GM18519 (cell line): Measurements from ENCODE around the gene RPS27L.
"Not testable (repeated sequence)": the region's sequence is repeated elsewhere in the genome, so short reads cannot be mapped to it uniquely, and the experiment has no call there.

Experiments used
- ATAC-seq: cut with Tn5 transposase; IDR thresholded peaks from one replicate; pipeline ENCODE4 v1.9.1; 2021; ENCODE audit warnings: mild to moderate bottlenecking, moderate library complexity; ENCODE audit not compliant: unreplicated experiment, low FRiP score

Gene RPS27L

DNA sequence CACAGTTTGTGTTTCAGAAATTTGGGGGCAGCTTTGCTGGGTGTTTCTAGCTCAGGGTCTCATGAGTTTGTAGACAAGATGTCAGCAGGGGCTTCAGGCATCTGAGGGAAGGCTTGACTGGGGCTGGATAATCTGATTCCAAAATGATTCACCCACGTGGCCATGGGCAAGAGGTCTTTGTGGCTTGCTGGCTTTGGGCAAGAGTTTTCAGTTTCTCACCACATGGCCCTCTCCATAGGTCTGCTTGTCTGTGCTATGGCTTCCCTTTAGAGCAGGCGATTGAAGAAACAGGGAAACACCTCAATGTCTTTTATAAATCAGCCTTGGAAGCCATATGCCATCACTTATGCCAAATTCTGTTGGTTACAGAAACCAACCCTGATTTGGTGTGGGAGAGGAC, 11.9 kb downstream of the RPS27L start:
- no peak for ATAC-seq

DNA sequence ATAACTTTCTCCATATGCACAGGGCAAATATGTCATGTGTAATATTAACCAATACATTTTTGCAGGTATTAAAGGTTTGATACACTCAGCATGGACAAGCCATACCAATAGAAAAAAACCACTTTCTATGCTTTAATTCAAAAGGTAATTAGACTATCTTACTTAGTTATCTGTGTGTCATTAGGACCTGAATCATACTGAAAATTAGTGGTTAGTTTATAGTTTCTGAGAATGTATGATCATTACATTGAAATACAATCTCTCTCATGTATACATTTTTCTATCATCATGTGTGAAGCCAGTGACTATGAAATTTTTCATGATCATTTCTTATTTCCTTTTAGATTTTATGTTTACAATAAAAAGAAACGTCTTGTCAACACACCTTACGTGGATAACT, 16.3 kb downstream of the RPS27L start:
- no peak for ATAC-seq

DNA sequence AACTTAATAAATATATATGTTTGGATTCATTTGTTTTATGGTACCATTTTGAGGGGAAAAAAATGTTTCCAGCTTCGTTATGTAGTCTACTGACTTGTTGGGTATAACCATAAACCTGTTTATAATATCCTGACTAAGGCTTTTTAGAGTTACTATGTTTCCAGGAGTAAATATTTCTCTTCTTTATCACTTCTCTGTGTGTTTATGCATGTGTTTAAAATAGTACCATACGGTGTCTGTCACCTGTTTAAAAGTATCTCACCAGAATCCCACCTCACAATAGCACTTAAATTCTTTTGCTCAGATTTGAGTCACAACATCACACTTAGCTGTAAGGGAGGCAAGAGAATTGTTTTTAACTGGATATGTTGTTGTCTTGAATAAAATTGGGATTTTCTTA, 20.5 kb downstream of the RPS27L start:
- ATAC-seq = no peak

DNA sequence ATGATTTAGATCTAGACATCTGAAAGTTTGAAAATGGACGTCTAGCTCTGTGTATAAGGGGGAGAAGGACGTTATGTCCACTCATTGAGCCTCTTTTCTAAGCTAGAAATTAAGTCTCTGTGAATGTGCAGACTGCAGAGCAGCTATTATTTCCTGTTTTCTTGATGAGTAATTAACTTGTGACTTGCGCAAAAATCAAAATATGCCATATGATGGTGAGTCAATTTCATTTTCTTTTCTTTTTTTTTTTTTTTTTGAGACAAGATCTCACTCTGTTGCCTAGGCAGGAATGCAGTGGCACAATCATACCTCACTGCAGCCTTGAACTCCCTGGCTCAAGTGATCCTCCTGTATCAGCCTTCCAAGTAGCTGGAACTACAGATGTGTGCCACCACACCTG, 21.5 kb downstream of the RPS27L start:
- ATAC-seq = no peak

DNA sequence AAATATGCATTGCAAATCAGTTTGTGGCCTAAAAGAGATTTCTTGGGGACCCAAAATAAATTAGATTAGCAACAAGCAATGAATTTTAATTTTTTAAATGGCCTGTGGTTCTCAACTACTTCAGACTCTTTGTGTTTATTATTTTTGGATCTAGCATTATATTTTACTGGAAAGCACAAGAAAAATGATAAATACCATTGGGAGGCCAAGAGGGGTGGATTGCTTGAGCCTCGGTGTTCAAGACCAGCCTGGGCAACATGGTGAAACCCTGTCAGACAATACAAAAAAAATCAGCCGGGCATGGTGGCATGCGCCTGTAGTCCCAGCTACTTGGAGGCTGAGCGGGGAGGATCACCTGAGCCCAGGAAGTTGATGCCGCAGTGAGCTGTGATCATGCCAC, 22.0 kb downstream of the RPS27L start:
- no peak for ATAC-seq

DNA sequence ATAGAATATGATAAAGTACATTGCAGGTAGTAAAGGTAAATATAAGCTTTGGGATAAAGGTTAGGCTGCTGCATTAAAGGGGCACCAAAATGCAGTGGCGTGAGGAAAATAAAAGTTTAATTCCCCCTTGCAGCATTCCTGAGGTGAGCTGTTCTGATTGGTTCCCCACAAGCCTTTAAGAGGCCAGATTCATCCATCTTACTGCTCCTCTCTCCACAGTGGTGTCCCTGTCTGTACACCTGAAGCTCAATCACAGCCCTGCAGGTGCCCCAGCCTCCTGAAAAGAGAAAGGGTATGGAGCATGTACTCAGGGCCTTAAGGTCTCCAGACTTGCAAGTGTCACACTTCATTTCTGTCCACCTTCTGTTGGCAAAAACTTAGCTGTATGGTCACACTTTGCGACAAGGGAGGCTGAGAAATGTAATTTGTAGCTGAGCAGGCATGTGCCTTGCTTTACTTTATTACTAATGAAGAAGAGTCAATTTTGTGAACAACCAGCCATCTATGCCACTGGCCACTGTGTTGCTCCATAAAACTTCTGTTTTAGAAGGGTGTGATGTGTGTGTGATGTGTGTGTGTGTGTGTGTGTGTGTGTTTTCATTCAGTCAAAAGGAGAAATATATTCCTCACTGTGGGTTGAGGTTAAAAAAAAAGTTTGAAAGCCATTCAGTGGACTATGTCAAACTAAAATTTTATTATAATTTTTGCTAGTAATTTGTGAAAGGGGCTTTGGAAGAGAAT, 22.9 kb downstream of the RPS27L start:
- no peak for ATAC-seq

DNA sequence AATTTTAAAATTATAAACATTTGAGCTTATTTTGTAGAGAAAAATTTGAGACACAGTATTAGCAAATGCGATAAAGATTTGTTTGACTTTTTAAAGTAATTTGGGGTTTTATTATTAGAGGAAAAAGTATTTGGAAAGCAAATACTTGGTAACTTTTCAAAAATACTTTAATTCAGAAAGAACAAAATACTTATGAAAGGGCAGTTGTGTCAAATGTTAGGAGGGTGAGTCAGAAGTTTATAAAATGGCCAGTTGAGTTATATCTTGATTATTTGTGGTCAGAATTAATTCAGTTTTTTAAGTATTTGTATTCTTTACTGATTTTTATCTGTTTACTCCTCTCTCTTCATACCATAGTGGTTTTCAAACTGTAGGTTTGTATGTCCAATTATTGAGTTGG, 23.5 kb downstream of the RPS27L start:
- ATAC-seq = no peak

DNA sequence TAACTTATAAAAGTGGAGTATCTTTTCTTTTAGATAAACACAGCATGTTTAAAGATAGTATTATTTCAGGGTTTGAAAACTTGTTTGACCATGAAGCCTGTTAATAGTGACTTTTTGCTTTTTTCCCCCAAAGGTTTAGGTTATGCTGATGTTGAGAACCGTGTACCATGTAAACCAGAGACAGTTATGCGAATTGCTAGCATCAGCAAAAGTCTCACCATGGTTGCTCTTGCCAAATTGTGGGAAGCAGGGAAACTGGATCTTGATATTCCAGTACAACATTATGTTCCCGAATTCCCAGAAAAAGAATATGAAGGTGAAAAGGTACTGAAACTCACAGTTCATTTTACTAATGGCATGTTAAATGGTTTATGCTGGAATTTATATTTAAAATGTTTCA, 30.6 kb downstream of the RPS27L start:
- ATAC-seq = no peak

DNA sequence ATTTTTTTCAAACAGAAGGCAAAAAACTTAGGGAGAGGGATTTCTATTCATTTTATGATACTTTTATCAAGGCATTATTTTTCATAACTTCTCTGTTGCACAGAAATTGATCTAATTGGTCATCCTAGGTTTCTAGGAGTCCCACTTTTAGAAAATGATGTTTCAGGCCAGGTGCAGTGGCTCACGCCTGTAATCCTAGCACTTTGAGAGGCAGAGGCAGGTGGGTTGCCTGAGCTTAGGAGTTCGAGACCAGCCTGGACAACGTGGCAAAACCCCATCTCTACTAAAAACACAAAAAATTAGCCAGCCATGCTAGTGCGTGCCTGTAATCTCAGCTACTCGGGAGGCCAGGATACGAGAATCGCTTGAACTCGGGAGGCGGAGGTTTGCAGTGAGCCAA, 32.8 kb downstream of the RPS27L start:
- ATAC-seq = no peak

DNA sequence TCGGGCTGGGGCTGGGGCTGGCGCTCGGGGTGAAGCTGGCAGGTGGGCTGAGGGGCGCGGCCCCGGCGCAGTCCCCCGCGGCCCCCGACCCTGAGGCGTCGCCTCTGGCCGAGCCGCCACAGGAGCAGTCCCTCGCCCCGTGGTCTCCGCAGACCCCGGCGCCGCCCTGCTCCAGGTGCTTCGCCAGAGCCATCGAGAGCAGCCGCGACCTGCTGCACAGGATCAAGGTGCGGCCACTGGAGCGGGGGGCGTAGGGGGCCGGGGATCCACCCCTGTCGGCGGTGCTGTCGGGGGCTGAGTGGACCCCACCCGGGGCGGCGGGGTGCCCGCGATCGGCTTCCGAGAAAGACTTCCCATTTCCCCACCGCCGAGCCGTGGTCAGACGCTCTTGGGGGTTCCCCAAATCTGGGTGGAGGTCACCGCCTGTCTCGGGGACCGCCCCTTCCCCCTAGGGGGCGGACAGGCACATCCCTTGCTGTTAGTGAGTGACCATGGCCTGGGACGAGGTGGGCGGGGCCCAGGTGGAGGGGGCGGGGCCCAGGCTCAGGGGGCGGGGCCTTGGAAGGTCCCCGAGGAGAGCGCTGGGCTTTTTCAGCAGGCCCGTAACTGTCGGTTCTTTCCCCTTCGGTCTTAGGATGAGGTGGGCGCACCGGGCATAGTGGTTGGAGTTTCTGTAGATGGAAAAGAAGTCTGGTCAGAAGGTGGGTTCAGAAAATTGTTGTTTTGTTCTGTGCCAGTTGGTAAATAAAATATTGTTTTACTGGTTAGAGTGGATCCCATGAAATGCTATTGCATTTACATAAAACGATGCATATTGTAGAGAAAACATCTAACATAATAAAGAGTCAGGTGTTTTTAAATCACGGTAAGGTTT, 35.0 kb downstream of the RPS27L start:
- peak; percentile 58 for ATAC-seq

DNA sequence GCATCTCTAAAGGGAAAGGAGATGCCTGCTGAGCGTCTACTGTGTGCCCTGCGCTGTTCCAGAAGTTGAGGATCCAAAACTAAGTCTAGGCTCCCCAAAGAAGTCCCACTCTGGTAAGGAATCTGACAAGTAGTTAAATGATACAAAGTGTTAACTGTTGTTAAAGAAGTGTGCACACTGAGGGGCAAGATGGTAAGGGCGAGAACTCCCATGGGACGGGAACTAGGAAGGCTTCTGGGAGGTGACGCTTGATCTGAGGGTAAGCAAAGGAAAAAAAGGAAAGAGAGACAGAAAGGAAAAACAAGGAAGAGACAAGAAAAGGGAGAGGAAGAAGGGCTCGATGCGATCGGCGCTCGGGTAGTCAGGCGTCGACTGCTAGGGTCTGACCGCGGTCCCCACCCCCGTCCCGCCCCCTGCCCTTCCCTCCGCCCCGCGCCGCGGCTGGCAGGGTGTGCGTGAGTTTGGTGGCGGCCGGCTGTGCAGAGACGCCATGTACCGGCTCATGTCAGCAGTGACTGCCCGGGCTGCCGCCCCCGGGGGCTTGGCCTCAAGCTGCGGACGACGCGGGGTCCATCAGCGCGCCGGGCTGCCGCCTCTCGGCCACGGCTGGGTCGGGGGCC, 35.8 kb downstream of the RPS27L start, which contains the start of gene LACTB:
Gene LACTB, plus strand, starts transcription at position 480 of the 620 bp plus-strand sequence. Its CDS starts 11 bp downstream, at position 491.
- peak; percentile 58 for ATAC-seq

DNA sequence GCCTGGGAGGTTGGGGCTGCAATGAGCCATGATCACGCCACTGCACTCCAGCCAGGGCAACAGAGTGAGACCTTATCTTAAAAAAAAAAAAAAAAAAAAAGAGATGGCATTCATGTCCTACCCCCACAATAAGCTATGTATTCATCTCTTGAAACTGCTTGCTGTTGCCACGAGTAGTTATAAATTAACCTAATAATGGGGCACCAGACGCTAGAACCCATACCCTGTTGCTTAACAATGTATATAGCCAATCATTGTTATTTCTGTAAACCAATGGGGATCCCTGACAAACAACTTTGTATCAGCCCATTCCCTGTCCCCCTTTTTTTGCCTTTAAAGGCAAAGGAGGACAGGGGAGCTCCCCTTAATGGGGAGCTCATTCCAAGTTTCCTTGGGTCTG, 38.4 kb downstream of the RPS27L start:
- ATAC-seq = no peak

DNA sequence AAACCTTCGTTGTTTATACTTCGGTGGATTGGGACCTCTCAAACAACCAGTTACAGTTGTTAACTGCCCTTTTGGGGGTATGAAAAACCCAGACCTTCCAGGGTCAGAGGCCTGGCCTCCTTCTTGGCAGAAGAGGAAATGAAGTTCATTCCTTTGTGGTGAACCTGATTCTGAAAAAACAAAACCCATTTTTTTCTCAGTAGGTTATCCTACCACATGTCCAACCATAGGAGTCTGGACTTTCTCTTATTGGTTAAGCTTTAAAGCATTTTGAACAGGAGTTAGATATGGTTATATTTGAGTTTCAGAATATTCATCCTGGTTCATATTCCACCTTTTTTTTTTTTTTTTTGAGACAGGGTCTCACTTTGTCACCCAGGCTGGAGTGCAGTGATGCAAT, 42.8 kb downstream of the RPS27L start:
- ATAC-seq = no peak

DNA sequence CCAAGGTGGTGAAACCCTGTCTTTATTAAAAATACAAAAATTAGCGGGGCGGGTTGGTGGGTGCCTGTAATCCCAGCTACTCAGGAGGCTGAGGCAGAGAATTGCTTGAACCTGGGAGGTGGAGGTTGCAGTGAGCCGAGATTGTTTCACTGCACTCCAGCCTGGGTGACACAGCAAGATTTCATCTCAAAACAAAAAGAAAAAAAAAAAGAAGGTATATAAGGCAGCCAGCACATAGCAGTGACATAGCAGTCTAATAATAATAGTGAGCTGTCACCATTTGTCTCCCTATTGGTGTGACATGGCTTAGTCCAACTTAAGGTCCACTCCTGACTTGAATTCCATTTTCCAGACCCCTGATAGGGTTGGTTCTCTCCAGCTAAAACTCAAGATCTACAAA, 44.4 kb downstream of the RPS27L start:
- no peak for ATAC-seq

DNA sequence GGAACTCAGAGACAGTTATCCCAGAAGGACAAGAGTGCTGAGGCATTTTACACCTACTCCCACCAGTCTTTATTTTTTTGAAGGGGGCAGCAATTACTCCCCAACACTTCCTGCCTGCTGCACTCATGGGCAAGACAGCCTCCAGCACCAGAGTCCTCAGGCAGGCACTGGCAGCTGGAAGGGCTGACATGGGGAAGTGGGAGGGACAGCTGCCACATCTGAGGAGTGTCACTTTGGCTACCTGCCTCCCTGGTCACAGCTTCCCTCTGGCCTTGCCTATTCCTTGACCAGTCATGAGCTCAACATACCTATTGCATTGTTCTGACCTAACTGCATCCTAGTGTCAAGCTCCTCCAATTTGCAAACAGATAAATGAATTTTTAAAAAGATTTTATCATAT, 45.8 kb downstream of the RPS27L start:
- no peak for ATAC-seq

DNA sequence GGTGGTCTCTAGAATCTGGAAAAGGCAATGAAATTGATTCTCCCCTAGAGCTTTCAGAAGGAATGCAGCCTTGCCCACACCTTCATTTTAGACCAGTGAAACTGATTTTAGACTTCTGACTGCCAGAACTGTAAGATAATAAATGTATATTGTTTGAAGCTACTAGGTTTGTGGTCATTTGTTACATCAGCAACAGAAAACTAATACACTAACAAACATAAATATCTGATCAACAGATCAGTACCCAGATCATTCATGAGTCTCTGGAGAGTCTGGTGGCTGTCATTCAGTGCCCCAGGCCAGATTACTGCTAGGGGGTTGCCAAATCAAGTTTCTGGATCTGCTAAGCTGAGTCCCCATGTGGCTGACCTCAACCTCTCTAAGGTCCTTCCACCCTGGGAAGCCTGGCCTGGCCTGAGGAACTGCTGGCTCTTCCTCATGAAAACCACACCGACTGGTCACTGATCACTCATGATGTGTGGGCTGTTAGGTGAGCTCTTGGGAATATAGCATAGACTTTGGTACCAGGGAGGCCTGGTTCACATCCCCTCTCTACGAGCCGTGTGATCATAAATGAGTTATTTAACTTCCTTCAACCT, 46.8 kb downstream of the RPS27L start:
- ATAC-seq = no peak

DNA sequence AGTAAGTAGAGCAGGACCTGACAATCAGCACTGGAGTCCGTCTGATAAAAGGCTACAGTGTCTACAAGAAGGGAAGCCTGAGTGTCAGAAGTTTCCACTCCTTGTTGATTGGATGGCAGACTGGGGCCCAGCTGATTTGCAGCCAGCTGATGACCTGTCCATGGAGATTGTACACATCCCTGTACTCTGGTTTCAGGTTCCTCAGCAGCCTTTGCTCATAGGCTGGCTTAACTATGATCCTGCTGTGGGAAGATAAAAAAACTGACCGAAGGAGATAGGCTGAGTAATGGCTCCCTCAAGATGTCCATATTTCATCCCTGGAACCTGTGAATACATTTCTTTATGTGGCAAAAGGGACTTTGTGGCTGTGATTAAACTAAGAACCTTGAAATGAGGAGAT, 47.4 kb downstream of the RPS27L start:
- ATAC-seq = no peak

DNA sequence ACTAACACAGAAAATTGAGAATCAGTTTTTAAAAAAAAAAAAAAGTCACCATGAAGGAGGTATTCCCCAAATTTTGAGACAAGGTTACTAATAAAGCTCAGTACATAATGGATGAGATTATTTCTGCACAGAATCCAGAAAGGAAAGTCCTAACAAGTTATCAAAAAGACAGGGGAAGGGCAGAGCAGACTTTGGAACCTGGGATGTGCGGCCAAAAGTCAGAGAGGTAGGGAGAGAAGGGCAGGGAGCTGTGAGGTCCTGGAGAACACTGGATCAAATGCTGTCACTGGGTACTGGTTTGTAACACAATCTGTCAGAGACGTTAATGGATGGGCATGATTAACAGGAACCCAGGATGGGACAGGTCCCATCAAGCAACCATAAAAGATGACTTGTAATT, 47.8 kb downstream of the RPS27L start:
- ATAC-seq = no peak

DNA sequence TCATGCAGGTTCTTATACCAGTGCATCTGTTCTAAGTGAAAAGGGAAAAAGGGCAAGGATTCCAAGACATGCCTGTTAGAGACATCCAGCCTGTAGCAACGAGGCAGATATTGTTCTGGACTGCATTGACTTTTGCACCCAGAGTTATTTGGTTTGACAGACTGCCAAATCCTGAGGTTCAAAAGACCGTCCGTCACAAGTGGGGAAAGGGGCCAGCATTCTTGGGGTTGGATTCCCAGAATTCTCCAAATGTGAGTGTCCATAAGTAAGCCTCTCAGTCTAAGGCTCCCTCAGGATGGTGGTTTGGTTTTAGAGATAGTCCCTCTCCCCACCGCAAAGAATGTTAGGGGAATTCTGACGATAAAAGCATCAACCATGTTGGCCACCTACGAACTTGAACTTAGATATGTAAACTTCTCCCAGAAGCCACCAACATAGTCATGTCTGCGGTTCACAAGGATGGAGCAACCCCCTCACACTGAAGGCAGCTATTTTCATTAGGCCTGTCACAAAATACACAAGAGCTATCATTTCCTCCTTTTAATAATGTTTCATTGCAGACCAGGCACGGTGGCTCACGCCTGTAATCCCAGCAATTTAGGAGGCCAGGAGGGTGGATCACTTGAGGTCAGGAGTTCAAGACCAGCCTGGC, 49.3 kb downstream of the RPS27L start:
- no peak for ATAC-seq

DNA sequence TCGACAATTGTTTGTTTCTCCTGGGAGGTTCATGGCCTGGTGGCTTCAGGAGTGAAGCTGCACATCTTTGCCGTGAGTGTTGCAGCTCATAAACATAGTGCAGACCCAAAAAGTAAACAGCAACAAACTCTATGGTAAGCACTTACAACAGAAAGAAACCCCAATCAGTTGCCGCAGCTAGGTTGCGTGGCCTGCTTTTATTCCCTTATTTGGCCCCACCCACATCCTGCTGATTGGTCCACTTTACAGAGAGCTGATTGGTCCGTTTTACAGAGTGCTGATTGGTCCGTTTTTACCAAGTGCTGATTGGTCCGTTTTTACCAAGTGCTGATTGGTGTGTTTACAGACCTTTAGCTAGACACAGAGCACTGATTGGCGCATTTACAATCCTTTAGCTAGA, 51.9 kb downstream of the RPS27L start:
- ATAC-seq = not testable (repeated sequence)
